Tibial nerve (tissue), 3 donors: ENCODE results near the gene DNTTIP2.

ENCODE experiments used
- POLR2A ChIP-seq, 2 donors: fragments of 450-650 bp; IDR thresholded peaks; one replicate each; pipeline ENCODE4 v1.6.1; 2017; ENCODE audit warnings: antibody characterized with exemption in 2 of 2, mild to moderate bottlenecking in 2 of 2, moderate library complexity in 2 of 2
- TF ChIP-seq, protein P1 (sequence below), 5 experiments: fragments of 200-600 bp in 3 of 5; fragments of 450-650 bp in 2 of 5; sonication (generic) in 3 of 5; IDR thresholded peaks; one replicate each; pipeline ENCODE4 v1.5.1; 2016 to 2019; ENCODE audit warnings: antibody characterized with exemption in 5 of 5, mild to moderate bottlenecking in 3 of 5, moderate library complexity in 2 of 5

DNA sequence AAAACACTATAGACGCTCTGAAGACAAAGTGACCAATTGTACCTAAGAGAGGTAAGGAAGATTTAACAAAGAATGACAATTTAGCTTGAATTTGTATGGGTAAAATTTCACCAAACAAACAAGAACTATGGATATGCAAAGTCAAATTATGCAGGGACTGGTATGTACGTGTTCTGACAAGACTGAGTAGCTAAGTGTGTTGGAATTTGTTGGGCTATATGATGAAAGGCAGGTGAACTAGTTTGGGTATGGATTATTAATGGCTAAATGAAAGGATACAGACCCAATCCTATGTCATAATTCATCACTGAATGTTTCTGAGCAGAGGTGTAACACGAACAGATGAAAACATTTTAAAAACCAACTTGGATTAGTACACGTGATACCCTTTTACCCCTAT is 7.6 kb downstream of the DNTTIP2 start:
- TF ChIP-seq, protein P1, sequence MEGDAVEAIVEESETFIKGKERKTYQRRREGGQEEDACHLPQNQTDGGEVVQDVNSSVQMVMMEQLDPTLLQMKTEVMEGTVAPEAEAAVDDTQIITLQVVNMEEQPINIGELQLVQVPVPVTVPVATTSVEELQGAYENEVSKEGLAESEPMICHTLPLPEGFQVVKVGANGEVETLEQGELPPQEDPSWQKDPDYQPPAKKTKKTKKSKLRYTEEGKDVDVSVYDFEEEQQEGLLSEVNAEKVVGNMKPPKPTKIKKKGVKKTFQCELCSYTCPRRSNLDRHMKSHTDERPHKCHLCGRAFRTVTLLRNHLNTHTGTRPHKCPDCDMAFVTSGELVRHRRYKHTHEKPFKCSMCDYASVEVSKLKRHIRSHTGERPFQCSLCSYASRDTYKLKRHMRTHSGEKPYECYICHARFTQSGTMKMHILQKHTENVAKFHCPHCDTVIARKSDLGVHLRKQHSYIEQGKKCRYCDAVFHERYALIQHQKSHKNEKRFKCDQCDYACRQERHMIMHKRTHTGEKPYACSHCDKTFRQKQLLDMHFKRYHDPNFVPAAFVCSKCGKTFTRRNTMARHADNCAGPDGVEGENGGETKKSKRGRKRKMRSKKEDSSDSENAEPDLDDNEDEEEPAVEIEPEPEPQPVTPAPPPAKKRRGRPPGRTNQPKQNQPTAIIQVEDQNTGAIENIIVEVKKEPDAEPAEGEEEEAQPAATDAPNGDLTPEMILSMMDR (IDR thresholded peaks at IDR 0.05) = no peak
- no peak for TF ChIP-seq POLR2A (IDR thresholded peaks at IDR 0.05)
